ENCODE measurements around the gene TM9SF1.
A peak's percentile ranks its signal among the peaks of the same experiment; 100 is the strongest.

Gene TM9SF1

GRCh38 chr14:24177041-24177825 is 18.0 kb downstream of the TM9SF1 start:
- DNase-seq, result no peak

GRCh38 chr14:24176599-24176998 is 18.6 kb downstream of the TM9SF1 start:
- DNase-seq, result no peak

- DNase-seq, result no peak
Measured at GRCh38 chr14:24172871-24173281, 22.4 kb downstream of the TM9SF1 start.

GRCh38 chr14:24172261-24172860 is 22.9 kb downstream of the TM9SF1 start:
- DNase-seq, result no peak

- DNase-seq, result peak; percentile 90
Measured at GRCh38 chr14:24171422-24172260, 23.6 kb downstream of the TM9SF1 start, which contains the start of gene REC8. TSS of gene REC8 (plus strand) at chr14:24172080. CDS start at chr14:24172553, 473 bp downstream.

GRCh38 chr14:24167469-24168114 is 27.6 kb downstream of the TM9SF1 start:
- no peak for DNase-seq

GRCh38 chr14:24165785-24166184 is 29.5 kb downstream of the TM9SF1 start:
- no peak for DNase-seq

GRCh38 chr14:24164518-24164991 is 30.7 kb downstream of the TM9SF1 start:
- no peak for DNase-seq

- DNase-seq, result no peak
Measured at GRCh38 chr14:24162093-24162492, 33.1 kb downstream of the TM9SF1 start.

GRCh38 chr14:24160850-24161804 is 34.1 kb downstream of the TM9SF1 start, which contains the start of gene IRF9:
TSS of gene IRF9 (plus strand) at chr14:24161265. CDS start at chr14:24162145, 880 bp downstream.
- DNase-seq, result peak; percentile 97

GRCh38 chr14:24160499-24160849 is 34.8 kb downstream of the TM9SF1 start:
- DNase-seq, result no peak

- DNase-seq, result no peak
Measured at GRCh38 chr14:24159777-24160498, 35.3 kb downstream of the TM9SF1 start.

- DNase-seq, result no peak
Measured at GRCh38 chr14:24157331-24157730, 37.9 kb downstream of the TM9SF1 start.

GRCh38 chr14:24156840-24157239 is 38.4 kb downstream of the TM9SF1 start:
- DNase-seq, result no peak

GRCh38 chr14:24155100-24155499 is 40.1 kb downstream of the TM9SF1 start:
- DNase-seq, result no peak

GRCh38 chr14:24151404-24152080 is 43.7 kb downstream of the TM9SF1 start:
- DNase-seq, result no peak

GRCh38 chr14:24150993-24151392 is 44.2 kb downstream of the TM9SF1 start:
- DNase-seq, result no peak

GRCh38 chr14:24150567-24150966 is 44.7 kb downstream of the TM9SF1 start:
- DNase-seq, result no peak

GRCh38 chr14:24150061-24150460 is 45.2 kb downstream of the TM9SF1 start:
- no peak for DNase-seq

- no peak for DNase-seq
Measured at GRCh38 chr14:24149302-24149969, 45.8 kb downstream of the TM9SF1 start.
